ENCODE data around the gene ICA1.

Gene ICA1

DNA sequence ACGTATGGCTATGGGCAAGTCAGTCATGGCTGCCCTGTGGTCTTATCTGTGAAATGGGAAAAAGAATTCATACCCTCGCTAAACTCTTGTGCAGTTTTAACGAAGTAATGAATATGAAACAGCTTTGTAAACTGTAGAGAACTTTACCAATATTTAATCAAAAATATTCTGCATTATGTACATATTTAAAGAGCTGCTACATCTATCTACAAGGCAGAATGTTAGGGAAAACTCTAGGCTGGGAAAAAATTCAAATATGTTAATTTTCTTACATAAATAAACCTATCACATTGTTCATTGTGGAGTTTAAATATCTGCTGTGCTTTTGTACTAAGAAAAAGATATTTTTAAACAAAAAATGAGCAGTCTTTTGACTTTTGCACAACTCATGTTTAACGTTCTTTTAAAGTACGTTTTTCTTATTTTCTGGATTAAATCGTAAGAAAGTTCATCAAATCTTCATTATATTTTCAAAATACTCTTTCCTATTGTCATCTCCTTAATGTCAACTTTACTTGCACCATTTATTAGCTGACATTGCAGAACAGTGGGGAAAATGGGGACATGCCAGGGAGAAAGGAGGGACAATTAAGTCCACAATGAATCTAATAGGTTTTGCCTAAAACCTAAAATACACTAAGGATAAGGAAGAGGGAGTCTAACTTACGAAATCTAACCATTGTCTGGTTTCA is 57.5 kb downstream of the ICA1 start:
- no peaks in the 10 kb centered on the region for H3K4me1 Mint-ChIP-seq (ENCODE audit: low read depth)
- H3K36me3 Mint-ChIP-seq, result no peaks in the 10 kb centered on the region
- no peak overlapping the region for H3K4me3 Mint-ChIP-seq
- no peaks in the 10 kb centered on the region for H3K27me3 Mint-ChIP-seq
- no peaks in the 10 kb centered on the region for H3K9me3 Mint-ChIP-seq (ENCODE audit: low read depth)
- no peak overlapping the region for H3K27ac Mint-ChIP-seq

DNA sequence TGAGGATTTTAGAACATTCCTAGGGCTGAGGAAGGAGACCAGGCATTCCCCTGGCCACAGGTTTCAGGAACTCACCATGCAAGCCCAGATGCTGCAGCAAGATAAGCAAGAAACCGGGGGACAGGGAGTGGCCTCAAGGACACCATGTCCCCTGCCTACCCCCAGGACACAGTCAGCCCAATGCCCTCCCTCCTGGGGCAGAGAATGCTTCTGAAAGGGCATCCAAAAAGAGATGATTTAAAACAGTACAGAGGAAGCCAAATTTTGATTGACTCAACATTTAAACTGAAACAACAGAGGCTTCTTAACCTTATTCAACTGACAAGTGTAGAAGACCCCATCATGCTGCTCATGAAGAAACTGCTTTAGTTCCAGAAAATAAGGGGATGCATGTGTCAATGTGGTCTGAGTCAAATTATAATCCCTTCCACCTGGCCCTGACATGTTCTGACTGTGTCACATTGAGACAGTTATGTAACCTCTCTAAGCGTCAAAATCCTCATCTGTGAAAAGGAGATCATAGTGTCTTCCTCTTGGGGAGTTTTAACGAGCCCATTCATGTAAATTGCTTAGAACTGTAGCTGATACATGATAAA is 60.0 kb downstream of the ICA1 start:
- no peak overlapping the region for H3K4me3 Mint-ChIP-seq
- no peaks in the 10 kb centered on the region for H3K36me3 Mint-ChIP-seq
- H3K9me3 Mint-ChIP-seq (ENCODE audit: low read depth), result no peaks in the 10 kb centered on the region
- H3K27me3 Mint-ChIP-seq, result no peaks in the 10 kb centered on the region
- peaks cover 16% of the 10 kb centered on the region for H3K4me1 Mint-ChIP-seq (ENCODE audit: low read depth)
- H3K27ac Mint-ChIP-seq, result no peak overlapping the region

DNA sequence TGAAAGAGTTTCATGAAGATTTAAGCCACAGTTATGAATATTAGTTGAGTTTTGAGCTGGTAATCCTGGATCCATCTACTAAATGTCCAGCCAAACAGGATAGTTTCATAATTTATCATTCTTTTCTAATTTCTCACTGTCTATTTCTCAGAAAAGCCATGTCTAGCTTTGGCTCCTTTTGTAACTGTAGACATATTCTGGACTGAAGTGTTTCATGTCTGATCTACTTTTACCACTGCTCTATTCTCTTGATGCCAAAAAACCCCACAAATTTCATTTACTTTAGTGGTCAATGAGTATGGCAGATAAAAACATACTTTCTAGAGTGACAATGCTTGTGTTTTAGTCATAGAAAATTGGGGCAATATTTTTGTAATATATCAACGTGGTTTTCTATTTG is 61.2 kb downstream of the ICA1 start:
- no peak overlapping the region for H3K4me3 Mint-ChIP-seq
- no peak overlapping the region for H3K27ac Mint-ChIP-seq
- H3K4me1 Mint-ChIP-seq (ENCODE audit: low read depth), result peaks cover 20% of the 10 kb centered on the region

DNA sequence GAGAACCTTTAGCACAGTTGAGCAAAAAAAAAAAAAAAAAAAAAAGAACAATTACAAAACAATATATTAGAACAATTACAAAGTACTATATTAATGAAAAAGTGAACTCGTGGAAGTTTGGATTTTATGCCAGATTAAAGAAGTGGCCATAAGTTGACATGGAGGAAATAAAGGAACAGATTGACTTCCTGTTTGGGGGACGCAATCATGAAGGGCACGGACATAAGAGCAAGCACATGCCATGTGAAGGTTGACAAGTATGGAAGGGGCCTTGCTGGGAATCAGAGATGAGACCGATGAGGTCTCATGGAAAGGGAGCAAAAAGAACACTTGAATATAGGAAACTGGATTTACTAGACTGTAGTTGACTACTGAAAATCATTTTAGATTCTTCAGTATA is 61.7 kb downstream of the ICA1 start:
- Mint-ChIP-seq H3K36me3 (no peaks in the 10 kb centered on the region), H3K4me3 (no peak overlapping the region), H3K4me1 (ENCODE audit: low read depth) (peaks cover 20% of the 10 kb centered on the region), H3K27ac (no peak overlapping the region), H3K27me3 (no peaks in the 10 kb centered on the region), H3K9me3 (ENCODE audit: low read depth) (no peaks in the 10 kb centered on the region)

More for the DNA sequence above, 61.2 kb downstream of the ICA1 start:
- no peaks in the 10 kb centered on the region for H3K9me3 Mint-ChIP-seq (ENCODE audit: low read depth)
- no peaks in the 10 kb centered on the region for H3K36me3 Mint-ChIP-seq
- no peaks in the 10 kb centered on the region for H3K27me3 Mint-ChIP-seq

DNA sequence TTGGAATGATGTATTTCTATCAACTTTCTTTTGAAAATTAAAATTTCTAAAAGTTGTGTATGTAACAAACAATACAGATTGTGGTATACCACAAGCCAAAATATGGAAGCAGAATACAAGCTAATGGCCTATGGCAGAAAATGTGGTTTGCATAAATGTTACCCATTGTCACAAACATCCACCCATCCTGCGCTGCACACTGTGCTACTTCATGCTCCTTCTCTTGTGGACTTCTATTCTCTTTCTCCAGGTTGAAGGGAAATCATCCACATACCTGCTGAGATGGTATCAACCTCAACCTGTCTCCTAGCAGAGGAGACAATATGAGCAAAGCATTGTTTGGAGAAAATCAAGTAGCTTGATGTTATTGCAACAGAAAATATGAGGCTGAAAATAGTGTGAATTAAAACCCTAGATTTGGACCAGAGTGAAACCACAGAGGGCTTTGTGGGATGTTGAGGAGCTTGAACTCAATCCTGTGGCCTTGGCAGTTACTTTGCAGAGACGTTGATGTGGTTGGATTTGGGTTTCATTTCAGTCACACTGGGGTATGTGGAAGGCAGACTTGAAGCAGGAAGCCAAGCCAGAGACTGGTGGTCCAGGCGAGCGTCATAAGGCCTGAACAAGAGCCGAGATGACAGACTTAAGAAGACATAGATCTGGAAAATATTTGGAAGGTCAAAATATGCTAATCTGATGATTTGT is 63.8 kb downstream of the ICA1 start:
- H3K4me3 Mint-ChIP-seq, result no peak overlapping the region
- H3K4me1 Mint-ChIP-seq (ENCODE audit: low read depth), result peaks cover 20% of the 10 kb centered on the region
- H3K27ac Mint-ChIP-seq, result peak overlapping the region; percentile 46
- no peaks in the 10 kb centered on the region for H3K9me3 Mint-ChIP-seq (ENCODE audit: low read depth)
- H3K36me3 Mint-ChIP-seq, result no peaks in the 10 kb centered on the region
- H3K27me3 Mint-ChIP-seq, result no peaks in the 10 kb centered on the region

DNA sequence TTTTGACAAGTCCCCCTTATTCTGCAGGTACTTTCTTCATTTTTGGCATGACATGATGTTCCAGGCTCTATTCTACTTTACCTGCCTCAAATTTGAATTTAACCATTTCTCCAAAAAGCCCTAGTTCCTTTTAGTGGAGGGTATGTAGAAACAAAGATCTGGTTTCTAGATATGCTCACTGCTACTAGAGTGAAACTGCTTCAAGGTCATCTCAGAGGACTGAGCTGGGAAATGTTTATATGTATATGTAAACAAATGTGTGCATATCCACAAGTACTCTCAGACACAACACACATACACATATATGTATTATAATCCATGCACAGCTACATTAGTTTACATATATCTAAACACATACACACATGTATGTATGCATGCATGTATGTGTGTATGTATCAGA is 69.1 kb downstream of the ICA1 start:
- Mint-ChIP-seq H3K9me3 (ENCODE audit: low read depth) (no peaks in the 10 kb centered on the region), H3K4me1 (ENCODE audit: low read depth) (peaks cover 16% of the 10 kb centered on the region), H3K4me3 (no peak overlapping the region), H3K36me3 (no peaks in the 10 kb centered on the region), H3K27ac (no peak overlapping the region), H3K27me3 (no peaks in the 10 kb centered on the region)

DNA sequence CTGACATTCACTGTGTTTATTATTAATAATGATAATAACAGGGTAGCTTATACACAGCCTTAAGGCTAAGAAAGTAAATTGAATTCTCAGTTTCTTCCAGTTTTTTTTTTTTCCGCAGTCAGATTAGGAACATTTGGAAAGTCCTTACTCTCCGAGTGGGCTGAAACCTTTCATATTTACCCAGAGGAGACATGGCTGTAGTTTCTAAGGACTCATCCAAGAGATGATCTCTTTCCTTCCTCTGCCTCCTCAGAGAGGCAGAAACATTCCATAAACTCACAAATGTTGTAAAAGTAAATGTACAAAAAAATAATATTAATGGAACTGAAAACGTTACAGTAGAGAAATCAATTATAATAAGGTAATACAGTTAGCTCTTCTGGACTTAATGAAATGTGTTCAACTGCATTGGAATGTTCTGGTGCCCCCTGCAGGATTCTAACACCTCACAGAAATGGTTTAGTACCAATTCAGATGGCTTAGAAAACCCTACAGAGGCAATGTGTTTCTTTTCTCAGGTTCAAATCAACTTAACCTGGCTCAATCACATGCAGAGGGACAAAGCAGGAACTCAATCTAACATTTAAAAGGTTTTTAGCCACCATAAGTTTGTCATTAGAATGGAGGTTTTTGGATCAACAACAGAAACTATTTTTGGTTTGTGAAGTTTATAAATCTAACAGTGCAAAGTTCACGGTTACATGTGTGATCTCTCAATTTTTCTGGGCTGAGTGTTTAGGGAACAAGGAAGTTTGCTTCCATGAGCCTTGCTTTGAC is 71.7 kb downstream of the ICA1 start:
- H3K36me3 Mint-ChIP-seq, result no peaks in the 10 kb centered on the region
- no peaks in the 10 kb centered on the region for H3K27me3 Mint-ChIP-seq
- no peak overlapping the region for H3K27ac Mint-ChIP-seq
- no peak overlapping the region for H3K4me3 Mint-ChIP-seq
- no peaks in the 10 kb centered on the region for H3K9me3 Mint-ChIP-seq (ENCODE audit: low read depth)
- H3K4me1 Mint-ChIP-seq (ENCODE audit: low read depth), result peaks cover 14% of the 10 kb centered on the region

DNA sequence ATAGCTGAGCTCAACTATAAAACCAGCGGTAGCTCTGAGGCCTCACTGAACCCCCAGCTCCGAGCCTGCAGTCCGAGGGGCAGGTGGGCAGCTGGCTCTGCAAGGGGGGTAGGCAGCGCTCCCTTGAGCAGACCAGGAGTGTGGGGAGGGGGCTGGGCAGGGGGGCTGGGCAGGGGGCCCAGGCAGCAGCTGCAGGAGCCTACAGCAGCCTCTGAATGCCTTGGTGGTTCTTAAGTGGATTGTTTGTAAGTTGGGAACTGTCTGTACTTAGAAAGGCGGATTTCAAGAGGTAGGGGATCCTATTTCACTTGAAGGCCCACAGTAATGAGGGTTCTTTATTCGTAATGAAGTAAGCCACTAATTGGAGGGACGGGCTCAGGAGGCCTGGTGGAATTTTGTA is 72.3 kb downstream of the ICA1 start:
- peaks cover 14% of the 10 kb centered on the region for H3K4me1 Mint-ChIP-seq (ENCODE audit: low read depth)
- no peaks in the 10 kb centered on the region for H3K36me3 Mint-ChIP-seq
- no peaks in the 10 kb centered on the region for H3K9me3 Mint-ChIP-seq (ENCODE audit: low read depth)
- no peak overlapping the region for H3K27ac Mint-ChIP-seq
- H3K27me3 Mint-ChIP-seq, result no peaks in the 10 kb centered on the region
- no peak overlapping the region for H3K4me3 Mint-ChIP-seq

DNA sequence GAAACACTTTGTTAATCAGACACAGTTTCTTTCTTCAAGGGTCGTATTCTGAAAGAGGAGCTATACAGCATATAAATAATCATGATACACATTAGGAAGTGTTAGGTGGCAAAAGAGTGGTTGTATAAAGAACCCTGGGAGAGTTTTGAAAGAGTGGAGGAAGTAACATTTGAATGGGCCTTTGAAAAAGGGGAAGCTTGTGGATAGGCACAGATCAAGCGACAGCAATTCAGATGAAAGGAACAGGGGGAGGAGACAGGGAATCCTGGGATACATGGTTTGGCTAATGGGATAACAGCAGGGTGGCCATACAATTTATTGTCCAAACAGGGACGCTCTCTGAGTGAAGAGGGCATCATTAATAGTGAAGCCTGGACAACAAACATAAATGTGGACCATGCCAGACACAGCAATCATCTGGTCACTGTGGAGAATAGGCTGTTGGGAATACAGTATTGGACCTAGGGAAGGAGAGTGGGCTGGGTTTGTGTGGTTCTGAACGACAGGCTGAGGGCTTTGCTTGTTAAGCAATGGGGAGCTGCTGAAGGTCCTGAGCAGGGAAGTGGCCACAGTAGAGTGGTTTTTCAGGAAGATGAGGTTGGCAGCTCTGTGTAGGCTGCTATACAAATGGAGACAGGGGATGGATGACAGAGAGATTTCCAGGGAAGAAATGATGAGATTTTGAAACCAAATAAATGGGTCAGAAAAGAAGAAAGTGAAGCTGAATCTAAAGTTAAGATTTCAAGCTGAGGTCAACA is 75.9 kb downstream of the ICA1 start:
- H3K36me3 Mint-ChIP-seq, result no peaks in the 10 kb centered on the region
- no peak overlapping the region for H3K4me3 Mint-ChIP-seq
- H3K9me3 Mint-ChIP-seq (ENCODE audit: low read depth), result no peaks in the 10 kb centered on the region
- H3K4me1 Mint-ChIP-seq (ENCODE audit: low read depth), result peaks cover 14% of the 10 kb centered on the region
- H3K27ac Mint-ChIP-seq, result no peak overlapping the region
- no peaks in the 10 kb centered on the region for H3K27me3 Mint-ChIP-seq

DNA sequence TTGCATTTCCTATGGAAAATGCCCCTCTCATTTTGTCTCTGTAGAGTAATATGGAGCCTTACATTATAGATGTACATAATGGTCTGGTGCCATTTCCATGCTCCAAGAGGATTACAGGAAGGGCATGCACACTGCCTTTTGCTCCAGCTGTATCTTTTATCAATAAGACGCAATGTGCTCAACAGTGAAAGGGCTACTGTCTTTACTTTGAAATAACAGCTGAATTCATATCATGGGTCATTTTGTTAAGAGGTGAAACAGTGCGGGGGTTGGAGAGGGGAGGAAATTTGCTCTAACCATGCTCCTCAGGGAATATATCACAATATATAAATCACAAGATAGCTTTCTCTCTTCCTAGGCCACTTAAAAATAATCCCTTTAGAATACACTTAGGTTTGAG is 77.7 kb downstream of the ICA1 start:
- Mint-ChIP-seq H3K4me3 (no peak overlapping the region), H3K27me3 (no peaks in the 10 kb centered on the region), H3K27ac (no peak overlapping the region), H3K9me3 (ENCODE audit: low read depth) (no peaks in the 10 kb centered on the region), H3K36me3 (no peaks in the 10 kb centered on the region), H3K4me1 (ENCODE audit: low read depth) (peaks cover 10% of the 10 kb centered on the region)

DNA sequence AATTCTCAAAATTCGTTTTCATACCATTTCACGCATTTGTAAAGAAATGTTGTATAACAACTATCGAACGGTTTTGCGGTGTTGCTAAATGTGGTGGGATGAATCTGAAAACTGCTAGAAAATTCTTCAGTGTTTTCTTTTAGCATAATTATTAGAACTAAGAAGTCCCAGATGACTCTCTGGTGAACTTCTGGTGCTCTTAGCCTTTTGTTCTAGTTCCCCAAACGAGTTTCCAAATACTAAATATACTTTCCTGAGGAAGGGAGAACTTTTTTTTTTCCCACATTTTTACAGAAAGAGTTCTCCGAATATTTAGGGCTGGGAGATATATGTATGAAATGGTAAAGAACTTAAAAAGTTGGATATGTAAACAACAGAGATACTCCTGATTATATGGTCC is 82.5 kb downstream of the ICA1 start:
- H3K9me3 Mint-ChIP-seq (ENCODE audit: low read depth), result no peaks in the 10 kb centered on the region
- no peak overlapping the region for H3K4me3 Mint-ChIP-seq
- no peaks in the 10 kb centered on the region for H3K36me3 Mint-ChIP-seq
- no peaks in the 10 kb centered on the region for H3K27me3 Mint-ChIP-seq
- H3K27ac Mint-ChIP-seq, result no peak overlapping the region
- peaks cover 49% of the 10 kb centered on the region for H3K4me1 Mint-ChIP-seq (ENCODE audit: low read depth)

DNA sequence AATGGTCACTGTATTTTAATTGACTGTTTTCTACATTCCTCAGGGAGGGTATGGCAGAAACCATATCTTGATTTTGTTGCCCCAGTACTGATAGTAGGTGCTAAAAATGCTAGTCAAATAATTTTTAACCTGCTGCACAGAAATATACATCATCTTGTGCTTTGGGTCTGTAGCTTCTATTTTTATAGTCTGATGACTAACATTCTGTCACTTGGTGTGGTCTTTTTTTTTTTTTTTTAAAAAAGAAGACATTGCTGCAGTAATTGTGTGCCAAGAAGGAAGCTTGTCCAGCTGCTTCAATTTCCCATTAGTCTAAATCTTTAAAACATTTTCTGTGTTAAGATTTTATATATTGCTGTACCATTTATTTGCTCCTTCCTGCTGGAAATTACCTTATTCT is 83.6 kb downstream of the ICA1 start:
- no peaks in the 10 kb centered on the region for H3K36me3 Mint-ChIP-seq
- H3K4me1 Mint-ChIP-seq (ENCODE audit: low read depth), result peaks cover 57% of the 10 kb centered on the region
- no peaks in the 10 kb centered on the region for H3K27me3 Mint-ChIP-seq
- H3K9me3 Mint-ChIP-seq (ENCODE audit: low read depth), result no peaks in the 10 kb centered on the region
- H3K4me3 Mint-ChIP-seq, result peak overlapping the region; percentile 76
- H3K27ac Mint-ChIP-seq, result peak overlapping the region; percentile 93

DNA sequence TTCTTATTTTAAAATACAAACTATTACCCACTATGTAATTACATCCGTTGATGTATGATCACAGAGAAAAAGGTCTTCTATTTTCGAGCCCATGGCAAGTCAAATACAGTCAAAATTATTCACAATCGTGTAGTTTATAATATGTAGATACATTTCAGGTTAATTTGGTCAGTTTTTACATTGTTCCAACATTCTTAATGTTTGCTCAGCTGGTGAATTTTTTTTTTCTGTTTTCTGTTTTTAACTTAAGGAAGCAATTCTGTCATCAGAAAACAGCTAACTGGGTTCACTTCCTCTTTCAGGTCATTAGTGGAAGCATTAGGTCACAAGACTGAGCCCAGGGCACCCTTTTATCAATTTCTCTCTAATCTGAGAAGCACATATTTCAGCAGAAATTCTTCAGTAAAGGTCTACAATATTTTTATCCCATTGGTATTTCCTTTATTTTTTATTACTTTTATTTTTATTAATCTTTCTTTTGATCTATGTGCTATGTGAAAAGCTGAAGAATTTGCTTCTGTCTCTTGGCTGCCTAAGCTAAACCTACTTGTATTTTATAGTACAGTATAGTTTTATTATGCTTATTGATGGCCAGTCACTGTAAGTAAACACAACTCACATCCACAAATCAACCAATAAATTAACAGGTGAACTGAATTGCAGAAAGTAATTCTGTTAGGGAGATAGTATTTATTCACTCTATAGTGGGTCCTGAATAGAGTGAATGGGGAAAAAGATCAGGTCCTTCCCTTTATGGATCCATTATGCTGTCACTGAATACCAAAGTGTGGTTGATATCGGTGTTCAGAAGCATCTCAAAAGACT is 84.6 kb downstream of the ICA1 start:
- H3K27me3 Mint-ChIP-seq, result no peaks in the 10 kb centered on the region
- peak overlapping the region; percentile 93 for H3K27ac Mint-ChIP-seq
- peak overlapping the region; percentile 76 for H3K4me3 Mint-ChIP-seq
- no peaks in the 10 kb centered on the region for H3K36me3 Mint-ChIP-seq
- H3K4me1 Mint-ChIP-seq (ENCODE audit: low read depth), result peaks cover 57% of the 10 kb centered on the region
- H3K9me3 Mint-ChIP-seq (ENCODE audit: low read depth), result no peaks in the 10 kb centered on the region

All from activated naive CD8-positive, alpha-beta T cell (primary cell).